Gastroesophageal sphincter (tissue), 4 donors: ENCODE measurements around the gene MYL3. TPM values are rescaled to one million over a fixed set of nuclear protein-coding genes. Genes with fewer than 3 reads are reported as not detected.
"Not testable (repeated sequence)": the region's sequence is repeated elsewhere in the genome, so short reads cannot be mapped to it uniquely, and the experiment has no call there.

ENCODE experiments used
- ATAC-seq: fragments of 150-250 bp; one replicate; pipeline ENCODE4 v1.9.1; 2016; ENCODE audit warnings: mild to moderate bottlenecking, moderate library complexity
- H3K27ac ChIP-seq, 4 donors: fragments of 200-600 bp; sonication (generic) in 3 of 4; 1 replicate in 3 of 4; 2 replicates in 1 of 4; pipeline ENCODE4 v1.5.1; 2016 to 2019
- H3K27me3 ChIP-seq: fragments of 200-600 bp; sonication (generic); one replicate; pipeline ENCODE4 v1.5.1; 2019
- H3K36me3 ChIP-seq, 2 donors: fragments of 200-600 bp; sonication (generic); one replicate each; pipeline ENCODE4 v1.5.1; 2019; ENCODE audit warnings: control low read depth in 1 of 2
- H3K4me1 ChIP-seq, 3 donors: fragments of 200-600 bp; sonication (generic); 1 replicate in 2 of 3; 2 replicates in 1 of 3; pipeline ENCODE4 v1.5.1; 2016 to 2019; ENCODE audit warnings: control low read depth in 2 of 3
- H3K4me3 ChIP-seq, 2 donors: fragments of 200-600 bp; sonication (generic); one replicate each; pipeline ENCODE4 v1.5.1; 2019; ENCODE audit warnings: mild to moderate bottlenecking in 1 of 2, moderate library complexity in 1 of 2
- H3K9me3 ChIP-seq, 3 donors: fragments of 200-600 bp; sonication (generic); one replicate each; pipeline ENCODE4 v1.5.1; 2017 to 2019; ENCODE audit warnings: control low read depth in 2 of 3
- CTCF ChIP-seq, 4 experiments: fragments of 200-600 bp in 2 of 4; fragments of 450-650 bp in 2 of 4; sonication (generic) in 1 of 4; IDR thresholded peaks; one replicate each; pipeline ENCODE4 v1.5.1; 2017 to 2019; ENCODE audit warnings: antibody characterized with exemption in 4 of 4, mild to moderate bottlenecking in 2 of 4, moderate library complexity in 2 of 4
- EP300 ChIP-seq: sonication (generic); formaldehyde crosslinking; IDR thresholded peaks from one replicate; pipeline ENCODE4 v1.6.1; 2017; ENCODE audit warnings: antibody characterized with exemption, mild to moderate bottlenecking
- POLR2A ChIP-seq, 2 donors: fragments of 450-650 bp; IDR thresholded peaks; one replicate each; pipeline ENCODE4 v1.6.1; 2017; ENCODE audit warnings: antibody characterized with exemption in 2 of 2, mild to moderate bottlenecking in 2 of 2, moderate library complexity in 1 of 2
- POLR2AphosphoS5 ChIP-seq: sonication (generic); formaldehyde crosslinking; IDR thresholded peaks from one replicate; pipeline ENCODE4 v1.6.1; 2017; ENCODE audit warnings: antibody characterized with exemption
- WGBS, 2 donors: methylation state at CpG; one replicate each; pipeline ENCODE4 v1.1.5; 2018; ENCODE audit warnings: low coverage in 1 of 2; 5-methylcytosine and 5-hydroxymethylcytosine counted together
- total RNA-seq, 4 donors: library from RNA; depleted of rRNA; stranded (reverse); fragments of >200 nt; gene quantifications; one replicate each; pipeline ENCODE4 v1.1.0, GENCODE V29; 2016

MYL3 gene
- total RNA-seq = 1 to 10 TPM; 2.6 to 5.3 (median 4.2) TPM

- Histone ChIP-seq H3K4me3 (no peak within 1 kb of the TSS), H3K9me3 (no peaks in the 10 kb centered on the region), H3K36me3 (no peaks in the 10 kb centered on the region), H3K4me1 (peaks cover 7 to 17% (median 15%) of the 10 kb centered on the region in 3 donors), H3K27me3 (no peaks in the 10 kb centered on the region), H3K27ac (no peak within 1 kb of the TSS)
- WGBS, 2 donors = 67% methylated on average over 1 of the region's 7 CpGs; no CpG with 5 or more reads in 1 of the 2 donors
- no peak for ATAC-seq
- no peak for TF ChIP-seq CTCF (IDR thresholded peaks at IDR 0.05)
- TF ChIP-seq POLR2A (IDR thresholded peaks at IDR 0.05) = no peak
- TF ChIP-seq POLR2AphosphoS5 = no peak
- no peak for TF ChIP-seq EP300
Observed at GRCh38 chr3:46863261-46863782, at the start of gene MYL3. MYL3 (minus strand) TSS chr3:46863444; CDS start chr3:46863390, 54 bp downstream.

DNA sequence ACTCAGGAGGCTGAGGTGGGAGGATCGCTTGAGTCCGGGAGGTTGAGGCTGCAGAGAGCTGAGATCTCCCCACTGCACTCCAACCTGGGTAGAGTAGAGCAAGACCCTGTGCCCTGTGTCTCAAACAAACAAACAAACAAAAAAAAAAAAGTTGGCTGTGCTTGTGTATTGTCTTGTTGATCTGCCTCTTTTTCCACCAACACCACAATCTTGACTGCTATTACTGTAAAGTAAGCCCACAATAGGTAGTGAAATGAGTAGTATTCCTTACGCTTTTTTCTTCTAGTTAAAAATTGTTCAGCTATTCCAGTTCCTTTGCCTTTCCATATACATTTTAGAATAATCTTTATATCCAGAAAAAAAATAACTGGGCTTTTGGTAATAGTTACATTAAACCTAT lies 49.7 kb upstream of the MYL3 start:
- H3K9me3 ChIP-seq = no peaks in the 10 kb centered on the region
- TF ChIP-seq POLR2A (IDR thresholded peaks at IDR 0.05) = no peak
- TF ChIP-seq POLR2AphosphoS5 = no peak
- TF ChIP-seq CTCF (IDR thresholded peaks at IDR 0.05) = no peak
- TF ChIP-seq EP300 = no peak
- ATAC-seq = no peak
- 70 to 84% methylated on average over 2 to 3 of the region's 3 CpGs for WGBS, 2 donors
- H3K4me3 ChIP-seq = no peak overlapping the region
- H3K36me3 ChIP-seq = peaks cover 0 to 18% of the 10 kb centered on the region in 2 donors
- H3K27ac ChIP-seq = no peak overlapping the region
- peaks cover 0 to 34% (median 13%) of the 10 kb centered on the region in 3 donors for H3K4me1 ChIP-seq
- no peaks in the 10 kb centered on the region for H3K27me3 ChIP-seq

GRCh38 chr3:46910914-46911313 lies 47.7 kb upstream of the MYL3 start:
- 90 to 92% methylated on average over 2 to 5 of the region's 10 CpGs for WGBS, 2 donors
- not testable (repeated sequence) for H3K9me3 ChIP-seq, H3K4me3 ChIP-seq, H3K27ac ChIP-seq, H3K36me3 ChIP-seq, ATAC-seq
- Histone ChIP-seq H3K27me3 (peaks cover 11% of the 10 kb centered on the region), H3K4me1 (peaks cover 0 to 34% (median 13%) of the 10 kb centered on the region in 3 donors)

DNA sequence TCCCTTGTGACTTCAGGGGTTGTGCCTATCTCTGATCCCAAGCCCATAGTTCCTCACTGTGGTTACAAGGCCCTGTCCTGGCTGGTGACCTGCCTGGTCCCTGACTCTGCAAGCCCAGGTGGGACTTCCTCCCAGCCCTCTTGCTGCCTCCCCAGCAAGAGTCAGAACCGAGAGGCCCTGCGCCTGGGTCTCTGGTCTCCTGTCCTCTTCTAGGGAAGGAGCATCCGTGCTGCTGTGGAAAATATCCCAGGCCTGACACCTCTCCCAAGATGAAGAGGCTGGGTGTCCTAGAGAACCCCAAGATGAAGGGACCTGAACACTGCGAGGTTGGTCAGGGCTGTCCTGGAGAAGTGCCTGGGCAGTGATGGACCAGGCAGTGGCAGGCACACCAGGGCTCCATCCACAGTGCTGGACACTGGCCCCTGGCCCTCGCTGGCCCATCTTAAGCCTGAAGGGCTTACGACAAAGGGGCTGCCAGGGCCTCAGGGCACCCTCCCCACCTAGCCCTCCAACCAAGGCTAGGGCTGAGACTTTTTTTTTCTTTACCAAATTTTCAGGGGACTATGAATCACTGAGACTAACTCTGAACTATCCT lies 47.0 kb upstream of the MYL3 start:
- no peak for ATAC-seq

DNA sequence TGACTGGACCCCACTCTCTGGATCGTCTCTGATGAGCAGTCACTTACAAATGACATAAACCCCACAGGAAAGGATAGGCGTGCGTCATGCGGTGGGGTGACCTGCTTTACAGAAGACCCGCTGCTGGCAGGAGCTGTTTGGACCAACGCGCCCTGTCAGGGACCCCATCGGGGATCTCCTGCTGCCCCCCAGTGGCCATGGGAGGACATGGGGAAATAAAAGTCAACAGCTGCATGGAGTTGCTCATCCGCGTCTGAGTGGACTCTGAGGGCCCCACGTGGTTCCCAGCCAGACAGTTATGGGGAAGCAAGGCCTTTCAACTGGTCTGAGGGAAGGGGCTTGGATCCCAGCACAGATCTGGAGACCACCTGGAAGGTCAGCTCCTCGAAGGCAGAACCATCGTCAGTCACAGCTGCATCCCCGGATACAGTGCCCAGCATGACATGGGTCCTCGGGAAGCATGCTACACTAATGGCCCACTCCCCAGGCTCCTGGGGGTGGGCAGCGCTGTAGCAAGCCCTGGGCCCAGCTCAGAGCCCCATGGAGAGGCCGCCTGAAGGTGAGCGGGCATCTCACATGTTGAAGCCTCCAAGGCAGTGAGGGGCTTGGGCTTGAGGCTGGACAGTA lies 46.4 kb upstream of the MYL3 start:
- H3K27me3 ChIP-seq = peaks cover 24% of the 10 kb centered on the region
- peaks cover 0 to 34% (median 13%) of the 10 kb centered on the region in 3 donors for H3K4me1 ChIP-seq
- no peak overlapping the region for H3K4me3 ChIP-seq
- H3K36me3 ChIP-seq = no peaks in the 10 kb centered on the region
- 0% methylated on average over 5 to 7 of the region's 18 CpGs for WGBS, 2 donors
- peak; percentile 81 for ATAC-seq
- H3K9me3 ChIP-seq = no peaks in the 10 kb centered on the region
- TF ChIP-seq CTCF (IDR thresholded peaks at IDR 0.05) (peak in 3 of 4 experiments; percentile 85 to 92 (median 85)), EP300 (no peak), POLR2A (IDR thresholded peaks at IDR 0.05) (no peak), POLR2AphosphoS5 (peak; percentile 21)
- no peak overlapping the region for H3K27ac ChIP-seq

More for the DNA sequence above, 47.0 kb upstream of the MYL3 start:
- Histone ChIP-seq H3K4me1 (peaks cover 0 to 34% (median 13%) of the 10 kb centered on the region in 3 donors), H3K36me3 (no peaks in the 10 kb centered on the region), H3K27ac (no peak overlapping the region), H3K27me3 (peaks cover 18% of the 10 kb centered on the region), H3K4me3 (no peak overlapping the region), H3K9me3 (no peaks in the 10 kb centered on the region)
- TF ChIP-seq CTCF (IDR thresholded peaks at IDR 0.05) (no peak), POLR2AphosphoS5 (no peak), EP300 (no peak), POLR2A (IDR thresholded peaks at IDR 0.05) (no peak)
- WGBS, 2 donors = no CpG with 5 or more reads among the region's 6 CpGs
